HepG2 (cell line): Measurements from ENCODE around the gene ELMO2. TPM values are rescaled to one million over a fixed set of nuclear protein-coding genes. Genes with fewer than 3 reads are reported as not detected.

Experiments used
- DMAP1 ChIP-seq: IDR thresholded peaks from 2 replicates; pipeline ENCODE4 v1.6.1; 2016
- GABPA ChIP-seq, 2 experiments: IDR thresholded peaks; 2 replicates each; pipeline ENCODE4 v1.6.1; 2011 to 2016; ENCODE audit warnings: low read depth in 2 of 2, low read length in 1 of 2, missing biosample characterization in 1 of 2, missing genetic modification characterization in 1 of 2
- GLI4 ChIP-seq: sonication (generic); formaldehyde crosslinking; IDR thresholded peaks from 2 replicates; pipeline ENCODE4 v1.5.1; 2020; ENCODE audit warnings: missing genetic modification reagents, mild to moderate bottlenecking, moderate library complexity, borderline replicate concordance
- HMGXB4 ChIP-seq, 2 experiments: sonication (generic) in 1 of 2; formaldehyde crosslinking in 1 of 2; IDR thresholded peaks; 2 replicates each; pipeline versions ENCODE4 v1.4.0 to v1.6.1; 2018 to 2020; ENCODE audit warnings: missing genetic modification reagents in 2 of 2, borderline replicate concordance in 1 of 2, low read depth in 1 of 2, mild to moderate bottlenecking in 1 of 2, missing biosample characterization in 1 of 2
- IKZF5 ChIP-seq: IDR thresholded peaks from 2 replicates; pipeline ENCODE4 v1.6.1; 2018; ENCODE audit warnings: missing genetic modification reagents, mild to moderate bottlenecking, missing compliant biosample characterization
- ISL2 ChIP-seq: sonication (generic); formaldehyde crosslinking; IDR thresholded peaks from 2 replicates; pipeline ENCODE4 v1.5.0; 2020; ENCODE audit warnings: missing genetic modification reagents
- KLF11 ChIP-seq: IDR thresholded peaks from 2 replicates; pipeline ENCODE4 v1.6.1; 2016; ENCODE audit warnings: missing compliant biosample characterization
- NFE2L2 ChIP-seq: fragments of 150-350 bp; IDR thresholded peaks from 2 replicates; pipeline ENCODE4 v1.6.1; 2014; ENCODE audit warnings: low read length
- TMF1 ChIP-seq: sonication (generic); formaldehyde crosslinking; IDR thresholded peaks from 2 replicates; pipeline ENCODE4 v1.8.1; 2022; ENCODE audit warnings: low read depth, missing genetic modification reagents
- WIZ ChIP-seq: sonication (generic); formaldehyde crosslinking; IDR thresholded peaks from 2 replicates; pipeline ENCODE4 v1.5.1; 2020; ENCODE audit warnings: mild to moderate bottlenecking, missing genetic modification reagents
- YEATS4 ChIP-seq: sonication (generic); formaldehyde crosslinking; IDR thresholded peaks from 2 replicates; pipeline ENCODE4 v1.4.0; 2020; ENCODE audit warnings: missing genetic modification reagents, borderline replicate concordance
- ZFP82 ChIP-seq: sonication (generic); formaldehyde crosslinking; IDR thresholded peaks from 2 replicates; pipeline ENCODE4 v1.5.1; 2020; ENCODE audit warnings: mild to moderate bottlenecking, missing genetic modification reagents, borderline replicate concordance
- ZNF260 ChIP-seq: sonication (generic); formaldehyde crosslinking; IDR thresholded peaks from 2 replicates; pipeline ENCODE4 v1.4.0; 2020; ENCODE audit warnings: missing genetic modification reagents, low read depth, mild to moderate bottlenecking, borderline replicate concordance
- ZNF781 ChIP-seq: sonication (generic); formaldehyde crosslinking; IDR thresholded peaks from 2 replicates; pipeline ENCODE4 v1.5.1; 2020; ENCODE audit warnings: borderline replicate concordance, mild to moderate bottlenecking, missing genetic modification reagents; ENCODE audit errors: not compliant biosample characterization
- ZSCAN30 ChIP-seq: sonication (generic); formaldehyde crosslinking; IDR thresholded peaks from 2 replicates; pipeline ENCODE4 v1.5.0; 2020; ENCODE audit warnings: mild to moderate bottlenecking, missing genetic modification reagents
- polyA plus RNA-seq, 8 experiments: library from polyadenylated mRNA; depleted of rRNA in 3 of 8; stranded (reverse) in 7 of 8; unstranded in 1 of 8; fragments of >200 nt; fragmentation: Illumina TruSeq in 4 of 8; extraction: Trizol in 4 of 8; gene quantifications; 2 replicates each; pipeline versions ENCODE4 v1.2.1 to v1.2.3, GENCODE V29; 2011 to 2016; ENCODE audit warnings: low read depth in 4 of 8, missing spikeins in 1 of 8, mixed read lengths in 1 of 8; ENCODE audit not compliant: insufficient read depth in 1 of 8
- total RNA-seq, 5 experiments: library from RNA; depleted of rRNA; stranded (reverse); fragments of >200 nt; fragmentation: Illumina TruSeq; extraction: Trizol; gene quantifications; 2 replicates each; pipeline ENCODE4 v1.2.3, GENCODE V29; 2016; ENCODE audit warnings: low read depth in 1 of 5
- TF ChIP-seq, protein P1 (sequence below): IDR thresholded peaks from 2 replicates; pipeline ENCODE4 v1.6.1; 2012; ENCODE audit warnings: low read length, improper control_type of control experiment
- TF ChIP-seq, protein P2 (sequence below): sonication (generic); formaldehyde crosslinking; IDR thresholded peaks from 2 replicates; pipeline ENCODE4 v1.4.0; 2020; ENCODE audit warnings: missing genetic modification reagents, borderline replicate concordance

The ELMO2 gene
- total and polyA plus RNA-seq, 2 of the 13 experiments (the other 11 are each of a cell fraction or from before 2014, with no cell fraction given), result 30.6 to 35.7 TPM

GRCh38 chr20:46406200-46406985 lies at the start of gene ELMO2 (continued):
- TF ChIP-seq, protein P1, sequence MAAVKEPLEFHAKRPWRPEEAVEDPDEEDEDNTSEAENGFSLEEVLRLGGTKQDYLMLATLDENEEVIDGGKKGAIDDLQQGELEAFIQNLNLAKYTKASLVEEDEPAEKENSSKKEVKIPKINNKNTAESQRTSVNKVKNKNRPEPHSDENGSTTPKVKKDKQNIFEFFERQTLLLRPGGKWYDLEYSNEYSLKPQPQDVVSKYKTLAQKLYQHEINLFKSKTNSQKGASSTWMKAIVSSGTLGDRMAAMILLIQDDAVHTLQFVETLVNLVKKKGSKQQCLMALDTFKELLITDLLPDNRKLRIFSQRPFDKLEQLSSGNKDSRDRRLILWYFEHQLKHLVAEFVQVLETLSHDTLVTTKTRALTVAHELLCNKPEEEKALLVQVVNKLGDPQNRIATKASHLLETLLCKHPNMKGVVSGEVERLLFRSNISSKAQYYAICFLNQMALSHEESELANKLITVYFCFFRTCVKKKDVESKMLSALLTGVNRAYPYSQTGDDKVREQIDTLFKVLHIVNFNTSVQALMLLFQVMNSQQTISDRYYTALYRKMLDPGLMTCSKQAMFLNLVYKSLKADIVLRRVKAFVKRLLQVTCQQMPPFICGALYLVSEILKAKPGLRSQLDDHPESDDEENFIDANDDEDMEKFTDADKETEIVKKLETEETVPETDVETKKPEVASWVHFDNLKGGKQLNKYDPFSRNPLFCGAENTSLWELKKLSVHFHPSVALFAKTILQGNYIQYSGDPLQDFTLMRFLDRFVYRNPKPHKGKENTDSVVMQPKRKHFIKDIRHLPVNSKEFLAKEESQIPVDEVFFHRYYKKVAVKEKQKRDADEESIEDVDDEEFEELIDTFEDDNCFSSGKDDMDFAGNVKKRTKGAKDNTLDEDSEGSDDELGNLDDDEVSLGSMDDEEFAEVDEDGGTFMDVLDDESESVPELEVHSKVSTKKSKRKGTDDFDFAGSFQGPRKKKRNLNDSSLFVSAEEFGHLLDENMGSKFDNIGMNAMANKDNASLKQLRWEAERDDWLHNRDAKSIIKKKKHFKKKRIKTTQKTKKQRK, result peak; percentile 84
- TF ChIP-seq ZNF781 (CRISPR knock-in tag) (peak; percentile 12), KLF11 (CRISPR knock-in tag) (peak; percentile 96; the same call in 1 of the 2 replicates), WIZ (CRISPR knock-in tag) (peak; percentile 25; the same call in 1 of the 2 replicates), GLI4 (CRISPR knock-in tag) (no peak; the same call in 1 of the 2 replicates), DMAP1 (CRISPR knock-in tag) (peak; percentile 91), YEATS4 (CRISPR knock-in tag) (peak; percentile 88), ZNF260 (CRISPR knock-in tag) (no peak), HMGXB4 (CRISPR knock-in tag; IDR thresholded peaks at IDR 0.05; ENCODE audit: borderline replicate concordance in 1 of 2, low read depth in 1 of 2) (peak; percentile 67 to 92; a peak in 3 of 4 replicates), IKZF5 (CRISPR knock-in tag) (peak; percentile 30; the same call in 1 of the 2 replicates), NFE2L2 (no peak), ISL2 (CRISPR knock-in tag) (peak; percentile 43), ZSCAN30 (no peak; the same call in 1 of the 2 replicates), TMF1 (peak; percentile 48; the same call in 1 of the 2 replicates), GABPA (IDR thresholded peaks at IDR 0.05; ENCODE audit: low read depth, low read length) (peak; percentile 49; the same call in 1 of the 2 replicates), GABPA (CRISPR knock-in tag; IDR thresholded peaks at IDR 0.05; ENCODE audit: low read depth) (peak; percentile 85), ZFP82 (peak; percentile 97; the same call in 1 of the 2 replicates)
- TF ChIP-seq, protein P2, sequence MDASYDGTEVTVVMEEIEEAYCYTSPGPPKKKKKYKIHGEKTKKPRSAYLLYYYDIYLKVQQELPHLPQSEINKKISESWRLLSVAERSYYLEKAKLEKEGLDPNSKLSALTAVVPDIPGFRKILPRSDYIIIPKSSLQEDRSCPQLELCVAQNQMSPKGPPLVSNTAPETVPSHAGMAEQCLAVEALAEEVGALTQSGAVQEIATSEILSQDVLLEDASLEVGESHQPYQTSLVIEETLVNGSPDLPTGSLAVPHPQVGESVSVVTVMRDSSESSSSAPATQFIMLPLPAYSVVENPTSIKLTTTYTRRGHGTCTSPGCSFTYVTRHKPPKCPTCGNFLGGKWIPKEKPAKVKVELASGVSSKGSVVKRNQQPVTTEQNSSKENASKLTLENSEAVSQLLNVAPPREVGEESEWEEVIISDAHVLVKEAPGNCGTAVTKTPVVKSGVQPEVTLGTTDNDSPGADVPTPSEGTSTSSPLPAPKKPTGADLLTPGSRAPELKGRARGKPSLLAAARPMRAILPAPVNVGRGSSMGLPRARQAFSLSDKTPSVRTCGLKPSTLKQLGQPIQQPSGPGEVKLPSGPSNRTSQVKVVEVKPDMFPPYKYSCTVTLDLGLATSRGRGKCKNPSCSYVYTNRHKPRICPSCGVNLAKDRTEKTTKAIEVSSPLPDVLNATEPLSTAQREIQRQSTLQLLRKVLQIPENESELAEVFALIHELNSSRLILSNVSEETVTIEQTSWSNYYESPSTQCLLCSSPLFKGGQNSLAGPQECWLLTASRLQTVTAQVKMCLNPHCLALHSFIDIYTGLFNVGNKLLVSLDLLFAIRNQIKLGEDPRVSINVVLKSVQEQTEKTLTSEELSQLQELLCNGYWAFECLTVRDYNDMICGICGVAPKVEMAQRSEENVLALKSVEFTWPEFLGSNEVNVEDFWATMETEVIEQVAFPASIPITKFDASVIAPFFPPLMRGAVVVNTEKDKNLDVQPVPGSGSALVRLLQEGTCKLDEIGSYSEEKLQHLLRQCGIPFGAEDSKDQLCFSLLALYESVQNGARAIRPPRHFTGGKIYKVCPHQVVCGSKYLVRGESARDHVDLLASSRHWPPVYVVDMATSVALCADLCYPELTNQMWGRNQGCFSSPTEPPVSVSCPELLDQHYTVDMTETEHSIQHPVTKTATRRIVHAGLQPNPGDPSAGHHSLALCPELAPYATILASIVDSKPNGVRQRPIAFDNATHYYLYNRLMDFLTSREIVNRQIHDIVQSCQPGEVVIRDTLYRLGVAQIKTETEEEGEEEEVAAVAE (CRISPR knock-in tag), result no peak; the same call in 1 of the 2 replicates
